Measurements from ENCODE around the gene ADORA2A.

The ADORA2A gene

GRCh38 chr22:24404561-24405275 lies 22.7 kb upstream of the ADORA2A start:
- FAIRE-seq, result no peak

- FAIRE-seq, result no peak
These were observed 21.6 kb upstream of the ADORA2A start for GRCh38 chr22:24405631-24406321.

- no peak for FAIRE-seq
These were observed 20.8 kb upstream of the ADORA2A start for GRCh38 chr22:24406322-24407277.

- no peak for FAIRE-seq
These were observed 20.1 kb upstream of the ADORA2A start for GRCh38 chr22:24407278-24407665.

- no peak for FAIRE-seq
These were observed 19.5 kb upstream of the ADORA2A start for GRCh38 chr22:24407884-24408283.

GRCh38 chr22:24408630-24409029 lies 18.8 kb upstream of the ADORA2A start:
- no peak for FAIRE-seq

- no peak for FAIRE-seq
These were observed 17.7 kb upstream of the ADORA2A start for GRCh38 chr22:24409707-24410106.

- no peak for FAIRE-seq
These were observed 17.1 kb upstream of the ADORA2A start for GRCh38 chr22:24410110-24410856.

- FAIRE-seq, result no peak
These were observed 16.0 kb upstream of the ADORA2A start for GRCh38 chr22:24411256-24412004.

- no peak for FAIRE-seq
These were observed 15.1 kb upstream of the ADORA2A start for GRCh38 chr22:24412274-24412673.

GRCh38 chr22:24413271-24413670 lies 14.1 kb upstream of the ADORA2A start:
- FAIRE-seq, result no peak

GRCh38 chr22:24413736-24414385 lies 13.5 kb upstream of the ADORA2A start:
- no peak for FAIRE-seq

- no peak for FAIRE-seq
These were observed 12.9 kb upstream of the ADORA2A start for GRCh38 chr22:24414523-24414922.

GRCh38 chr22:24414984-24415945 lies 12.1 kb upstream of the ADORA2A start:
- no peak for FAIRE-seq

GRCh38 chr22:24416095-24416494 lies 11.3 kb upstream of the ADORA2A start:
- no peak for FAIRE-seq

- FAIRE-seq, result no peak
These were observed 10.8 kb upstream of the ADORA2A start for GRCh38 chr22:24416611-24417010.

- no peak for FAIRE-seq
These were observed 10.2 kb upstream of the ADORA2A start for GRCh38 chr22:24417200-24417599.

- FAIRE-seq, result no peak
These were observed 9.3 kb upstream of the ADORA2A start for GRCh38 chr22:24417901-24418641.

GRCh38 chr22:24418786-24419474 lies 8.5 kb upstream of the ADORA2A start:
- FAIRE-seq, result no peak

Measured in endometrium (tissue), 2 donors.